CD4-positive, alpha-beta T cell (primary cell): Measurements from ENCODE around the gene IVNS1ABP. TPM values are rescaled to one million over a fixed set of nuclear protein-coding genes. Genes with fewer than 3 reads are reported as not detected.

Experiments used
- ATAC-seq: fragments of 200-7000 bp; cut with Tn5 transposase; one replicate; pipeline ENCODE4 v1.10.0; 2022; ENCODE audit warnings: mild to moderate bottlenecking; ENCODE audit not compliant: poor library complexity
- CTCF ChIA-PET: fragments of 350-600 bp; sonication (Branson Sonifier 250); formaldehyde crosslinking; loops from one replicate; lab custom pipeline; 2021; ENCODE audit warnings: antibody characterized with exemption, inconsistent platforms; lab: Charles Lee
- POLR2A ChIA-PET: fragments of 350-600 bp; sonication (Branson Sonifier 250); formaldehyde crosslinking; loops from one replicate; lab custom pipeline; 2021; ENCODE audit warnings: antibody characterized with exemption, inconsistent platforms; lab: Charles Lee
- DNase-seq, 14 experiments: peaks; one replicate each; pipeline ENCODE4 v3.0.0-alpha.2; 2013 to 2020; ENCODE audit warnings: mixed read lengths in 2 of 14
- H3K27ac ChIP-seq, 2 donors: one replicate each; pipeline versions ENCODE4 v1.5.1 to v1.7.0; 2013; ENCODE audit warnings: low read length in 2 of 2, low read depth in 1 of 2, mild to moderate bottlenecking in 1 of 2
- H3K27me3 ChIP-seq, 2 experiments: 1 replicate in 1 of 2; 2 replicates in 1 of 2; pipeline versions ENCODE4 v1.6.1 to v1.7.0; 2013; ENCODE audit warnings: low read length in 2 of 2, control low read depth in 1 of 2, mild to moderate bottlenecking in 1 of 2, moderate library complexity in 1 of 2; ENCODE audit not compliant: insufficient read depth in 2 of 2, control insufficient read depth in 1 of 2
- H3K36me3 ChIP-seq: one replicate; pipeline ENCODE4 v1.6.1; 2013; ENCODE audit warnings: low read length, control low read depth; ENCODE audit not compliant: insufficient read depth
- H3K4me1 ChIP-seq: one replicate; pipeline ENCODE4 v1.6.1; 2013; ENCODE audit warnings: low read length, control low read depth; ENCODE audit not compliant: insufficient read depth
- H3K4me3 ChIP-seq: one replicate; pipeline ENCODE4 v1.5.1; 2013; ENCODE audit warnings: mild to moderate bottlenecking, low read length, moderate library complexity
- H3K9me3 ChIP-seq, 2 experiments: 1 replicate in 1 of 2; 2 replicates in 1 of 2; pipeline versions ENCODE4 v1.6.1 to v1.7.0; 2013; ENCODE audit warnings: low read length in 2 of 2, mild to moderate bottlenecking in 2 of 2, control low read depth in 1 of 2, moderate library complexity in 1 of 2; ENCODE audit not compliant: control insufficient read depth in 1 of 2, insufficient read depth in 1 of 2
- H3K27ac Mint-ChIP-seq: one replicate; pipeline ENCODE4 v1.8.0; 2020; ENCODE audit warnings: mixed read lengths
- H3K27me3 Mint-ChIP-seq: one replicate; pipeline ENCODE4 v1.8.0; 2021; ENCODE audit warnings: mixed read lengths
- H3K36me3 Mint-ChIP-seq: one replicate; pipeline ENCODE4 v1.8.0; 2021; ENCODE audit warnings: low read depth, mixed read lengths
- H3K4me1 Mint-ChIP-seq: one replicate; pipeline ENCODE4 v1.8.0; 2021; ENCODE audit warnings: low read depth, mixed read lengths
- H3K4me3 Mint-ChIP-seq: one replicate; pipeline ENCODE4 v1.8.0; 2020; ENCODE audit warnings: mild to moderate bottlenecking, mixed read lengths
- H3K9me3 Mint-ChIP-seq: one replicate; pipeline ENCODE4 v1.8.0; 2020; ENCODE audit warnings: mixed read lengths
- CTCF ChIP-seq: fragments of 200-600 bp; IDR thresholded peaks from one replicate; pipeline ENCODE4 v1.8.0; 2022; ENCODE audit warnings: antibody characterized with exemption, mild to moderate bottlenecking
- intact Hi-C, 2 experiments: fragments of 100-400 bp; cut with DNase I in 1 of 2; cut with micrococcal nuclease in 1 of 2; formaldehyde crosslinking; loops; one replicate each; pipeline versions ENCODE4 v1.15.1 to v1.9.0; 2023 to 2025; cut with DNase I, micrococcal nuclease
- total RNA-seq, 174 experiments: library from RNA in 2 of 174; stranded (reverse) in 2 of 174; gene quantifications; one replicate each; pipeline ENCODE4 v1.2.3 and lab custom pipeline; 2021 to 2026

IVNS1ABP gene
- total RNA-seq, 2 experiments from 2014 or later = 234 to 254 TPM

- Histone ChIP-seq H3K36me3 (peaks cover 4% of the 10 kb centered on the region), H3K4me3 (no peak overlapping the region), H3K9me3 (peaks cover 0 to 8% of the 10 kb centered on the region in 2 experiments), H3K27me3 (no peaks in the 10 kb centered on the region), H3K27ac (no peak overlapping the region), H3K4me1 (no peaks in the 10 kb centered on the region)
- Mint-ChIP-seq H3K9me3 (no peaks in the 10 kb centered on the region), H3K27me3 (no peaks in the 10 kb centered on the region), H3K36me3 (peaks cover 12% of the 10 kb centered on the region), H3K4me3 (no peak overlapping the region), H3K27ac (no peak overlapping the region), H3K4me1 (no peaks in the 10 kb centered on the region)
- intact Hi-C loops = no loop called here
- ChIA-PET CTCF (no interaction called here), POLR2A (interaction anchor here (0.9 to 1.1 kb wide), 2 partner anchors 13 to 25 kb away, joined by 3 to 7 read pairs; no protein-coding TSS in a partner anchor)
- TF ChIP-seq CTCF = no peak
- no peak for ATAC-seq
- no peak for DNase-seq
Observed at GRCh38 chr1:185267701-185268100, 49.3 kb downstream of the IVNS1ABP start.

DNA sequence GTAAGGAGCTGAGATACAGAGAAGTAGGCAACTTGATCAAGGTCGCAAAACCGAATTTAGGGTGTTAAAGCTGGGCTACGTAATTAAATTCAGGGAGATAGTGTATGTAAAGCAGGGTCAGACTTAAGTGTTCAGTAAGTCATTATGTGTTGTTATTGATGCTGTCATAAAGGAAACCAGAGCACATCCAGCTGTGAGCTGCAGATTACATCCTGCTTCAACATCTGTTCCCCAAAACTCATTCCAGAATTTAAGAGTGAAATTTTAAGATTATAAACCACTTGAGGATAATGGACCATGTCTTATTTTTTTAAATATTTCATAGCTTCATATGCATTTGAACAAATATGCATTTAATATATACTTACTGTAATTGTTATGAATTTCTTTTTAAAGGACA lies 49.7 kb downstream of the IVNS1ABP start:
- Histone ChIP-seq H3K36me3 (peaks cover 4% of the 10 kb centered on the region), H3K27ac (no peak overlapping the region), H3K4me3 (no peak overlapping the region), H3K27me3 (no peaks in the 10 kb centered on the region), H3K9me3 (peaks cover 0 to 8% of the 10 kb centered on the region in 2 experiments), H3K4me1 (no peaks in the 10 kb centered on the region)
- DNase-seq (no peak), ATAC-seq (no peak)
- Mint-ChIP-seq H3K27ac (no peak overlapping the region), H3K36me3 (peaks cover 12% of the 10 kb centered on the region), H3K9me3 (no peaks in the 10 kb centered on the region), H3K27me3 (no peaks in the 10 kb centered on the region), H3K4me3 (no peak overlapping the region), H3K4me1 (no peaks in the 10 kb centered on the region)
- no peak for TF ChIP-seq CTCF
- ChIA-PET CTCF (no interaction called here), POLR2A (interaction anchor here (0.9 to 1.1 kb wide), 2 partner anchors 14 to 26 kb away, joined by 3 to 7 read pairs; no protein-coding TSS in a partner anchor)
- intact Hi-C loops = no loop called here

- H3K27me3 Mint-ChIP-seq = no peaks in the 10 kb centered on the region
- Histone ChIP-seq H3K36me3 (no peaks in the 10 kb centered on the region), H3K9me3 (peaks cover 0 to 8% of the 10 kb centered on the region in 2 experiments), H3K27me3 (no peaks in the 10 kb centered on the region), H3K4me3 (no peak overlapping the region), H3K27ac (no peak overlapping the region), H3K4me1 (no peaks in the 10 kb centered on the region)
- H3K9me3 Mint-ChIP-seq = peaks cover 5% of the 10 kb centered on the region
- no peak for DNase-seq
- H3K36me3 Mint-ChIP-seq = peaks cover 19% of the 10 kb centered on the region
- no peak overlapping the region for H3K27ac Mint-ChIP-seq
- POLR2A ChIA-PET = interaction anchor here (1.4 kb wide), 1 partner anchor 15 kb away, joined by 3 read pairs; no protein-coding TSS in a partner anchor
- no peak for ATAC-seq
- H3K4me1 Mint-ChIP-seq = no peaks in the 10 kb centered on the region
- H3K4me3 Mint-ChIP-seq = no peak overlapping the region
- no peak for TF ChIP-seq CTCF
- CTCF ChIA-PET = no interaction called here
- intact Hi-C loops = no loop called here
Observed at GRCh38 chr1:185265314-185265713, 51.7 kb downstream of the IVNS1ABP start.
